GM18502 (cell line): ENCODE data around the gene ENPEP.
"Not testable (repeated sequence)": the region's sequence is repeated elsewhere in the genome, so short reads cannot be mapped to it uniquely, and the experiment has no call there.

Source experiments
- ATAC-seq: cut with Tn5 transposase; IDR thresholded peaks from one replicate; pipeline ENCODE4 v1.9.1; 2021; ENCODE audit warnings: mild to moderate bottlenecking; ENCODE audit not compliant: unreplicated experiment, poor library complexity

ENPEP gene, protein sequence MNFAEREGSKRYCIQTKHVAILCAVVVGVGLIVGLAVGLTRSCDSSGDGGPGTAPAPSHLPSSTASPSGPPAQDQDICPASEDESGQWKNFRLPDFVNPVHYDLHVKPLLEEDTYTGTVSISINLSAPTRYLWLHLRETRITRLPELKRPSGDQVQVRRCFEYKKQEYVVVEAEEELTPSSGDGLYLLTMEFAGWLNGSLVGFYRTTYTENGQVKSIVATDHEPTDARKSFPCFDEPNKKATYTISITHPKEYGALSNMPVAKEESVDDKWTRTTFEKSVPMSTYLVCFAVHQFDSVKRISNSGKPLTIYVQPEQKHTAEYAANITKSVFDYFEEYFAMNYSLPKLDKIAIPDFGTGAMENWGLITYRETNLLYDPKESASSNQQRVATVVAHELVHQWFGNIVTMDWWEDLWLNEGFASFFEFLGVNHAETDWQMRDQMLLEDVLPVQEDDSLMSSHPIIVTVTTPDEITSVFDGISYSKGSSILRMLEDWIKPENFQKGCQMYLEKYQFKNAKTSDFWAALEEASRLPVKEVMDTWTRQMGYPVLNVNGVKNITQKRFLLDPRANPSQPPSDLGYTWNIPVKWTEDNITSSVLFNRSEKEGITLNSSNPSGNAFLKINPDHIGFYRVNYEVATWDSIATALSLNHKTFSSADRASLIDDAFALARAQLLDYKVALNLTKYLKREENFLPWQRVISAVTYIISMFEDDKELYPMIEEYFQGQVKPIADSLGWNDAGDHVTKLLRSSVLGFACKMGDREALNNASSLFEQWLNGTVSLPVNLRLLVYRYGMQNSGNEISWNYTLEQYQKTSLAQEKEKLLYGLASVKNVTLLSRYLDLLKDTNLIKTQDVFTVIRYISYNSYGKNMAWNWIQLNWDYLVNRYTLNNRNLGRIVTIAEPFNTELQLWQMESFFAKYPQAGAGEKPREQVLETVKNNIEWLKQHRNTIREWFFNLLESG

DNA sequence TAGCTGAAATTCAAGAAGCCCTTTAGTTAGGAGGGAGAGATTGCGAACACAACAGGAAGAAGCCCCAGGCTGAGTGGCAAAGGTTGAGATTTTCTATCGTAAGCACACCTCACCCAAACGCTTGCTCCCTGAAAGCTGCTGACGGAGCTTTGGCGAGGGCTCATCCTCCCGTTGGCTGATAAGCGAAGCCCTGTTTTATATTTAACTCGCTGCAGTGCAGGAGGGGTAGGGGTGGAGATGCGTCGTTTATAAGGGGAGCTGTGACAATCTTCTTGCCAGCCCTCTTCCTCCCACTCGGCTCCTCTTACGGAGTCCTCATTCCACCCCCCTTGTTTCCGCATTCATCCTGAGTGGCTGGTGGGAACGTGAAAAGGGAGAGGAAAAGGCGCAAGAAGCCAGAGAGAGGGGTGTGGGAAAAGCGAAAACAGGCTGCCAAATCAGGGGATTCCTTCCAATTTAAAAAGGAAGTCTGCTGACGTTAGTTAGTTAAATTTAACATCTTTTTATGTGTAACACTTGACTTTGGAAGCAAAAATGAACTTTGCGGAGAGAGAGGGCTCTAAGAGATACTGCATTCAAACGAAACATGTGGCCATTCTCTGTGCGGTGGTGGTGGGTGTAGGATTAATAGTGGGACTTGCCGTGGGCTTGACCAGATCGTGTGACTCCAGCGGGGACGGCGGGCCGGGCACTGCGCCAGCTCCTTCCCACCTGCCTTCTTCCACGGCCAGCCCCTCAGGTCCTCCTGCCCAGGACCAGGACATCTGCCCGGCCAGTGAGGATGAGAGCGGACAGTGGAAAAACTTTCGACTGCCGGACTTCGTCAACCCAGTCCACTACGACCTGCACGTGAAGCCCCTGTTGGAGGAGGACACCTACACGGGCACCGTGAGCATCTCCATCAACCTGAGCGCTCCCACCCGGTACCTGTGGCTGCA is at the start of gene ENPEP:
ENPEP (plus strand) TSS at position 275 of the 938 bp plus-strand sequence; CDS start at position 535, 260 bp downstream.
- no peak for ATAC-seq

DNA sequence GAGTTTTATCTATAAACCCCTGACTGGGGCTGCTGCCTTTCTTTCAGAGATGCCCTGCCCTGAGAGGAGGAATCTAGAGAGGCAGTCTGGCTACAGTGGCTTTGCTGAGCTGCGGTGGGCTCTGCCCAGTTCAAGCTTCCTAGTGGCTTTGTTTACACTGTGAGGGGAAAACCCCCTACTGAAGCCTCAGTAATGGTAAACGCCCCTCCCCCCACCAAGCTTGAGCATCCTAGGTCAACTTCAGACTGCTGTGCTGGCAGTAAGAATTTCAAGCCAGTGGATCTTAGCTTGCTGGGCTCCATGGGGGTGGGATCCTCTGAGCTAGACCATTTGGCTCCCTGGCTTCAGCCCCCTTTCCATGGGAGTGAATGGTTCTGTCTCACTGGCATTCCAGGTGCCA is 44.1 kb upstream of the ENPEP start:
- ATAC-seq: not testable (repeated sequence)

DNA sequence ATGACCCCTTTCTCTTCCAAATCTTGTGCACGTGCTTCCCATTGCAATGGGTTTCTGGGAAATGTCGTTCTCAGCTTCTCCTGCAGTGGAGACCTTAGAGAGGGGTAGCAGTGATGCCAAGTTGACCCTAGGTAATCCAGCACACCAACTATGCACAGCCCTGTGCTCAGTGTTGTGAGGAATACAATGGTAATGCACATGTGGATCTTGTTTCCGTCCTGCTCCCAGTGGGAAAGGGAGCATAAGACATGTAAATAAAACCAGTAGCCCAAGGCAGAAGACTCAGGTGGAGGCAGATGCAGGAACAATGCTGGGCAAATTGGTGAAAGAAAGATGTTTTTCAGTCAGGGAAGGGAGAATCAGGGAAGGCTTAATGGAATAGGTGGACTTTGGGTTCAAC is 38.7 kb upstream of the ENPEP start:
- not testable (repeated sequence) for ATAC-seq

DNA sequence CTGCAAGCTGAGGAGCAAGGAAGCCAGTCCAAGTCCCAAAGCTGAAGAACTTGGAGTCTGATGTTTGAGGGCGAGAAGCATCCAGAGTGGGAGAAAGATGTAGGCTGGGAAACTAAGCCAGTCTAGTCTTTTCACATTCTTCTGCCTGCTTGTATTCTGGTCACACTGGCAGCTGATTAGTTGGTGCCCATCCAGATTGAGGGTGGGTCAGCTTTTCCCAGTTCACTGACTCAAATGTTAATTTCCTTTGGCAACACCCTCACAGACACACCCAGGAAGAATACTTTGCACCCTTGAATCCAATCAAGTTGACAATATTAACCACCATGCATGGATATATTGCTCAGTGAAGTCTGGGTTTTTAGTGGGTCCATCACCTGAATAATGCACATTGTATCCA is 36.7 kb upstream of the ENPEP start:
- not testable (repeated sequence) for ATAC-seq

DNA sequence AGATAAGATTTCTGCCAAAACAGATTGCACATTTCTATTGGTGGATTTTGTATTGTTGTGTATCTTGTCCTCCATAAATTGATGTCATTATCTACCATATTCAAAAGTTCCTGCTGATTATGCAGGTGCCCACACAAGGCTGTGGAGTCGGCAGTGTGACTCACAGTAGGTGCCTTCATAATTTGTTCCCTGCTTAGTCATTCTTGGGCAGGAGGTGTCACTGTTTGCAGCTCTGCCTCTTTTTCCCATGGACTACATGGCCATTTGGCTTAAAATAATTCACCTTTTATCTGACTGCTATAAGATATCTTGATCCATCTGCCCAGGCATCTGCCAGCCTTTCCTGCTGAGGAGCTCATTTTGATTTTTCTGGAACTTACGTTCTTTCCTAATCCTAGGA is 33.6 kb upstream of the ENPEP start:
- no peak for ATAC-seq

DNA sequence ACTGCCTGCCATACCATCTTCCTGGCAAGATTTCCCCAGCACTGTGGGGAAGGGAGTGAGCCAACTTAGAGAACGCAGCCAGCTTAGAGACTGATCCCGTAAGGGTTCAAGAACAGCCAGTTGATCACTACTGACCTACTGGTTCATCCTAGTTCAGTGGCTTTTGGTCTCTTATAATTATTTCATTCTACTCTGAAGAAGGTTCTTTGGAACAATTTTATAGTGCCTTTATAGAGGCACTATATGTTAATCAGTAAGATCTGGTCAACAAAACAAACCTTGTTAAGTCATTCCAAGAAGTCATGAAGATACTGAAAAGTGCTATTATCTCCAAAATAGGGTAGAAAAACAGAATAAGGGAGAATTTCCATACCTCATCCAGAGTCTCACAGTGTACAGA is 33.2 kb upstream of the ENPEP start:
- no peak for ATAC-seq

DNA sequence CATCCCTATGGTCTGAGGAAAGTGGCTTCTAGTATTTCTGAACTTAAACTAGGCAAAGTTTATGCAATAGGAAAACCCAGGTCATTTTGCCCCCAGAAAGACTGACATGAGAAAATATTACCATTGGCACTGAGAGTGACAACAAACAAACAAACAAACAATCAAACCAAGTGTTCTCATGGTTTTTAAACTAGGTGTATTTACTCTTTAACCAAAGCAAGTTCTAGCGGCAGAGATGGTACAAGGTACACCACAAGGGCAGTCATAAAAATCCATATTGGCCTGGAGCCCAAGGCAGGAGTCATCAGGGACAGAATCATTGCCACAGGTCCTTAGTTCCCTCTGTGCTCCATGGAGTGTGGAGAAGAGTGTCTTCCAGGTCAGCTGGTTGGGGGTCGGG is 26.0 kb upstream of the ENPEP start:
- ATAC-seq: no peak

DNA sequence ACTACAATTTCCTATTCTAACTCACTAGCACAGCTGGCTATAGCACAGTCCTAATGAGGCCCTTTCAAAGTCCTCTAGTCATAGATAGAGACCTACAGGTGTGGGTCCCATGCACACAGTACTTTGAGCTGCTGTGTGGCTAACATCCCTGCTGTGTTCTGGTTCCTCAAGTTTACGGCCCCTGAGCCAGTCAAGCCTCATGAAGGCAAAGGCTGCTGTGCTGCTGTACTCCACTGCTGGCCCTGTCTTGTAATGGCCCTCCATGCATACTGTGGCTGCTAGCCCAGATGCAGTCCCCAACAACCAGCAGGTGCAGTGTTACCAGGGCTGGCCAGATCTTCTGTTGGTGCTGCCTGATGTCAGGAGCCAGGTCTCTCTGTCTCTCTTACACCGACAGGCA is 23.4 kb upstream of the ENPEP start:
- no peak for ATAC-seq

DNA sequence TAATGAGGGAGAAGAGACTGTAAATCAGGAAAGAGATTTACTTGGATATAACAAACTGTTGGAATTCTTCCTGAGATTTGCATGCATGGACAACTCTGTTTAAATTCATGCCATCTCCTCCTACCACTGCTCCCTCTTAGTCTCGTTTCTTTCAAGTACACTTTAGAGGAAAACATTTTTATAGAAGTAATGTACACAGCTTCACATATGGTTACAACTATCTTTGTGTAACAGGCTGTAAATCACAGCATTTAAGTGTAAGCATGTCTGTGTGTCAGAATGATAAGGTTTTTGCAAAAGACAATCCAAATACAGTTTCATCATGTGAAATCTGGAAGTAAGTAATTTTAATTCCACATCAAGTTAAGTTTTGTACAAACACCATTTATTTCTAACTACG is 21.5 kb upstream of the ENPEP start:
- ATAC-seq: no peak

DNA sequence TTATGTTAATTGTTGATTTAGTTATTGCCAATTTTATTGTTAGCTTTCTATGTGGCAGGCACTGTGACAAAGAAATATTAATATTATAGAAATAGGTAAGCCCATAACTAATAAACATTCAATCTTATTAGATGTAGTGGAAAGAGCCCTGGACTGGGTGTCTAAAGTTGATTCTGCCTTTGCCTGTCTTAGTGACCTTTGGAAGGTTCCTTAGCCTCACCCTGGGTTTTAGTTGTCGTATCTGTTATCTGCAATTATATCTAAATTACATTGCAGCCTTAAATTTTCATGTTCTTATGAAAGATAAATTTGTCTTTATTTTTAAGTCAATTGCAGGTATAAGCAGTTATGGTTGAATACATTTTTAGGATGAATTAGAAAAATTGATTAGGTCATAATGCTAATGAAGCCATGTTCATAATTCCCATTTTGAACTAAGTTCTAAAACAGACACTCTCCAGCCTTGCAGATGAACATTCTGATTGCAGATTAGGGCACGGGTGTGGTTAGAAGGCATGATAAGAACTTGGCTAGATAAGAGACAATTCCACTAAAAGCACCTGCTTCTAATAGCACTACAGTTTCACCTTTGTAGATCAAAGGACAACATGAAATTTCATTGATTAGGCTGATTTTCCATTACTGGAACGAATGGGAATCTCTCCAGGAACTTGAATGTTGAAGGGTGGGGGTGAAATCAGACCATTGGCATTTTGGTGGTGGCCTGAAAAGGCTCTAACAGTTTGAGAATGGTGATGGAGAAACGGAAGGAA is 17.3 kb upstream of the ENPEP start:
- ATAC-seq: no peak

DNA sequence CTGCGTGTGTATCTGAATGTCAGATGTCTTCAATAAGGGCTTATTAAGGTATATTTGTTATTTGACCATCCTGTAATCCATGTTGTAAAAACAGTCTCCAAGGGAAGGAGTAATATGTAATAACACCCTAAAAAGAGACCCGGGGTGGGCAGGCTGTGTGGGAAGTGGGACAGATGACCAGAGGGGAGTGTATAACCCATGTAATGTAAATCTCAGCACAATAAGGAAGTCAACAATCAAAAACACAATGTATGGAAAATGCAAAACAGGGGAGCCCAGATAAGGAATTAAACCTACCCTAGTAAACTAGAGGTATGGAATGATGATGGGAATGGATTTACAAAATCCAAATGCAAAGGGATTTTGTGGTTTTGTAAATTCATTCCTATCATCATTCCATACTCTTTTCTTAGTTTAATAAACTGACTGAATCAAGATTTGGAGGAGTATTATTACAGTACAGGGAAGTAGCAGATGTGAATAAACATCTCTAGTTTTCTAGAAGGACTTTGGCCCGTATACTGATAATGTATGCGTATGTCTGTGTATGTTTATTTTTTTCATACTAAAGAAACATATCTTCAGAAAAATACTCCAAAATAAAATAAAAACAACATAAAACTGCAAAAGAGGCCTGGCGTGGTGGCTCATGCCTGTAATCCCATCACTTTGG is 15.7 kb upstream of the ENPEP start:
- ATAC-seq: no peak

DNA sequence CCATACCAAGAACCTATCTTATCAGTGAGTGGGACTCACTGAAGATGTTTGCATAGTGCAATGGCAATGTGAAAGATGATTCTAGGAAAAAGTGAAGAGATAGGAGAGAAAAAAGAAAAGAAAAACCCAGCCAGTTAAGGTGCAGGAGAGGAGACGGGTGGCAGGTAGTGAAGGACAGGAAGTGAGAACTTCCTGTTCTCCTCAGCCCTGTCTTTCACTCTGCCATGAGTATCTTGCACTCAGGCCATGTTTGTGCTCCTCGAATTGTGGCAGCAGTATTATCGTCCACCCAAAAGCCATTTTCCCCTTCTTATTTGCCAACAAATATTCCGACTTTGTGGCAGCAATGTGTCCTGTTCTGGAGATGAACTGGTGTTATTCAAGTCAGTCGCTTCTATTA is 8.6 kb upstream of the ENPEP start:
- ATAC-seq: peak; percentile 50

DNA sequence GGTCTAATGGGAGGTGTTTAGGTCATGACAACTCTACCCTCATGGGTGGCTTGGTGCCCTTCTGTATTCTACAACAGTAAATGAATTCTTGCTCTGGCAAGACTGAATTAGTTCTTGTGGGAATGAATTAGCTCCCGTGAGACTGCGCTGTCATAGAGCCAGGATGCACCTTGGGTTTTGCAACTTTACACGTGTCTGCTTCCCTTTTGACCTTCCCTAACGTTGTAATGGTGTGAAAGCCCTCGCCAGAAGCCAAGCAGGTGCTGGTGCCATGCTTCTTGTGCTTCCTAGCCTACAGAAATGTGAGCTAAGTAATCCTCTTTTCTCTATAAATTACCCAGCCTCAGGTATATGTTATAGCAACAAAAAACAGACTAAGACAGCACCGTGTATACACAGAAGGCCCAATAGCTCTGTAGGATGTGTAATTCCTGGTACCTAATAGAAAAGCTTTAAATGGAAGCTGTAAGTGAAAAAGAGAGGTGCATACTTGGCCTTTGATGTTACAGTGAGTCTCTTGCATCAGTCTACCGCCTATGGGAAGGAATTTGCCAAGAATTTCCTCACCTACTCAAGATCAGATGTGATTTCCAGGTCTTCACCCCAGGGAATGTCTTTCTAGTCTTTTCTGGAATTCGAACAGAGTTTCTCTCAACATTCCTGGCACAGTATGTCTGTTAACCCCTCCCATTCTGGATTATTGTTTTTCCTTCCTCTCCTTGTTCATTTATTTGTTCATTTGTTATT is 3.2 kb upstream of the ENPEP start:
- ATAC-seq: no peak

DNA sequence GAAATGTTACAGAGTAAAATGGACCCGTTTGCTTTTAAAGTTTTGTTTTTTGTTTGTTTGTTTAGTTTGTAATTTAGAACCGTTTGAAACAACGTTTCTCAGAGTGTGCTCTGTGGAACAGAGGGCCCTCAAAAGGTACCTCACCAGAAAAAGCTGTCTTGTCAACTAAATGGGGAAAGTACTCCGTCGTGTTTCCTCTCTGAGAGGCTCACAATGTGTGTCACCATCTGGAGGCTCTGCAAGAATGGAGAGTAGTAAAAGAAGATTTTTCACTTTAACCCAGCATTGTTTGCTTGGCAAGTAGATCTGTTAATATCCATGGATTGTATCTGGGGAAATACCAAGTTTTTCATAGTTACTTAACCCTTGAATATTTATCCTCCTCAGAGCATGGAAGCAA is 1.5 kb upstream of the ENPEP start:
- no peak for ATAC-seq

DNA sequence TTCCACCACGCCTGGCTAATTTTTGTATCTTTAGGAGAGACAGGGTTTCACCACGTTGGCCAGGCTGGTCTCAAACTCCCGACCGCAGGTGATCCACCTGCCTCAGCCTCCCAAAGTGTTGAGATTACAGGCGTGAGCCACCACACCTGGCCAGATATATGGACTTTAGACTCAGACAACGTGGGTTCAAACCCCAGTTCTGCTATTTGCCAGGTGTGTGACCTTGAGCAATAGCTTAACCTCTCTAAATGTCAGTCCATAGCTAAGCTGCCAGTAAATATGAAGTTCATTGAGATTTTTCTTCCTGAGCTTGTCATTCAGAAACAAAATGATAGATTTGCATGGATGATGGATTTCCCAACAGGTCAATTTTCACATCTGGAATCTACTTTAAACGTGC is 875 bp upstream of the ENPEP start:
- ATAC-seq: not testable (repeated sequence)

DNA sequence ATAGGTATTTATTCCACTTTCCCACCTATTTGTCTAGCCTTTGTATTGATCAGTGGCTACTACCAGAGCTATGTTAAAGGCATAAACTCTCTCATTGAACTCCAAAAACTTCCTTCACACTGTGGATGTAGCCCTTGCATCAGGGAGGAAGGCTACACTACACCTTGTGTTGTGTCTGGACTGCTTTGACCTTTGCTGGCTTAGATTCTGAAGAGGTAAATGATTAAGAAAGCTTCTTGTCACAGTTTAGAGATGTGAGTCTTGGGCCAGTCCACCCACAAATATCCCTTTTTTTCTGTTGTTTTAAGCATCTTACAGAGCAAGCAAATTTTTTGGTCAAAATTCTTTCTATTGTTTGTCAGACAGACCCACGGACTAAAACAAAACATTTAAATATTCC is 1.9 kb downstream of the ENPEP start:
- ATAC-seq: no peak

DNA sequence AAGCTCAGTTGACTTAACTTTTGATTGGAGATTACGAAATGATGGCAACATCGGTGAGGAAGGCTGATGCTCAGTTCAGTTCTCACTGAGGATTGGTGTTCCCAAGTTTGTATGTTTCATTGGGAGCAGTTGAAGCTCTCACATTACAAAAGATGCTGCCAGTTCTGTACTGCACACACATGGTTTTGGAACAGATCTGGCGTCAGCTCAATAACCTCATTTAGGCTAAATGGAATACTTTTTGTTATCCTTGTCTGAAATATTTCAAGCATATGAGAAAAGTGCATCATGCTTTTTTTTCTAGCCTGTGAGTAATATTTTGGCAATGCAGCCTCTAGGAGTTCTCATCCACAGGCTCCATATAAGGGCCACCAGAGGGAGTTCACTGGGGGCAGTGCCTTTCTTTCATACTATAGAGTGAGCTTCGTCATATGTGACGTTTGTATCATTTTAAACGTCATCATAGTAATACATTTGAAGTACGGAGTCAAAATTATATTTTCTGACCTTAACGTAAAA is 4.1 kb downstream of the ENPEP start:
- no peak for ATAC-seq

DNA sequence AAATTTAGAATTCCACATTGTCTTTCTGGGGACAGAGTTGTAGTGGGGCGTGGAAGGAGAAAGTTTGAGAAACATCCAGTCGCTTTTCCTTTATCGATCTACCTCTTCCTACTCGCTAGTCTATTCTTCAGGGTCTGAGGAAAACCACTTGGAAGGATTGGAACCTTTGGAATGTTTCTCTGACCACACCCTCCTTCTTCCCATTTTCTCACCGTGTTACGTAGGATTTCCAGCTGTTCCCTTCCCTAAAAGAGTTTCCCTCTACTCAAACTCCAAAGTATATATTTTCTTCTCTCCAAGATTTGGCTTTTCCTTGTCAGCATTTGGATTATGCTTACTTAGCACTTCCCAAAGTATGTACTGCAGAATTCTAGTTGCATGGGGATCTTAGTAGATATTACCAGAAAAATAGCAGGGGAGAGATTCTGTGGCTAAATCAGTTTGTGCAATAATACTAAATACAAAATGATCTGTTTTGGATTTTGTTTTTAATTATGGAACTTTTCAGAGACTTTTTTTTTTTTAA is 4.9 kb downstream of the ENPEP start:
- ATAC-seq: no peak
